ENCODE data around the gene BTRC. TPM values are rescaled to one million over a fixed set of nuclear protein-coding genes. Genes with fewer than 3 reads are reported as not detected.
"Not testable (repeated sequence)": the region's sequence is repeated elsewhere in the genome, so short reads cannot be mapped to it uniquely, and the experiment has no call there.

Gene BTRC
- polyA plus RNA-seq, 3 donors from 2014 or later: 3.7 to 9.0 (median 7.4) TPM

DNA sequence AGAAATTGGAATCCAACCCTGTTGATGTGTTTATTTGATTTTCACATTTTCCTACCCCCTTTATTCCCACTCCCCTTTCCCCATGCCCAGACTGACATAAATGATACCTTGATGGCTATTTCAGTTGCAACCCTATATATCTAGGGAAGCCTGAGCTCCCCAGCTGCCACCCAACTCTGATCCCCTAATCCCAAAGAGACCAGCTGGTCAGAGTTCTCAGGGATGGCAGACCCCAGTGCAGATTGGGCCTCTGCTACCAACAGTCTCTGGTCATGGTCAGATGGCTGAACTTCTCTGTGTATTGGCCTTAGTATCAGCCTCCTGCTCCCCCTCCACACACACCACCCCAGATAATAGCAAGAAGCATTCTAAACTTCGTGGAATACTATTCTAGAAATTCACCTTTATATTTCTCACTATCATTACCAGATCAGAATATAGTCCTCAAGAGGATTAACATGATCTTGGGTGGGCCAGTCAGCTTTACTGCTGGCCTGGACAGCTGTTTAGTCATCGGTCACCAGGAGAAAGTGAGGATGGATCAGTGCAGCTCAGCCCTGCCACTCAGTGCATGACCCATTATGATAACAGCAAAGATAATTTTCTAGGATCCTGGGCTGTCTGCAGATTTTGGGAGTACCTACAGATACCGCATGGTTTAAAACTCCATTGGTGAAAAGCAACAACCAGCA is 24.5 kb upstream of the BTRC start:
- H3K36me3 Mint-ChIP-seq: no peaks in the 10 kb centered on the region
- peaks cover 2 to 11% (median 7%) of the 10 kb centered on the region in 3 donors for H3K27me3 Mint-ChIP-seq (ENCODE audit: low read depth in 3 of 3)
- no peaks in the 10 kb centered on the region for H3K9me3 Mint-ChIP-seq
- H3K4me1 Mint-ChIP-seq: no peaks in the 10 kb centered on the region
- no peak for DNase-seq
- H3K4me3 Mint-ChIP-seq: no peak overlapping the region
- no peak overlapping the region for H3K27ac Mint-ChIP-seq

DNA sequence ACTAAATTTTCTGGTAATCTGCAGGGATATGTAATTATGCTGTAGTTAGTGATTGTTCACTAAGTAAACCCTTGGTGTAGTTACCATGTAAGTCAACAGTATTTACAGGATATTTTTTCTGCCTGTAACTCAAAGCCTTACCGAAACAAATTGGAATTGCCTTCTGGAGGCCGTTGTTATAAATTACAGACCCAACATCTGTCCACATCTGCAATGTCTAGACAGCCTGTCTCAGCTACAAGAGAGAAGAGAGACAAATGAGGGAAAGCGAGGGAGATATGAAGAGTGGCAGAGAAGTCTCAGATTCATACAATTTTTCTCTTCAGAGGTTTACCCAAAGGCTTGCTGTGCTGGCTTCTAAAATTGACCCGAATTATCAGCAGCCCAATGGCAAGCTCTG is 23.7 kb upstream of the BTRC start:
- no peak for DNase-seq
- Mint-ChIP-seq H3K27me3 (ENCODE audit: low read depth in 3 of 3) (peaks cover 2 to 10% (median 3%) of the 10 kb centered on the region in 3 donors), H3K36me3 (no peaks in the 10 kb centered on the region), H3K4me1 (no peaks in the 10 kb centered on the region), H3K27ac (no peak overlapping the region), H3K9me3 (no peaks in the 10 kb centered on the region), H3K4me3 (no peak overlapping the region)

DNA sequence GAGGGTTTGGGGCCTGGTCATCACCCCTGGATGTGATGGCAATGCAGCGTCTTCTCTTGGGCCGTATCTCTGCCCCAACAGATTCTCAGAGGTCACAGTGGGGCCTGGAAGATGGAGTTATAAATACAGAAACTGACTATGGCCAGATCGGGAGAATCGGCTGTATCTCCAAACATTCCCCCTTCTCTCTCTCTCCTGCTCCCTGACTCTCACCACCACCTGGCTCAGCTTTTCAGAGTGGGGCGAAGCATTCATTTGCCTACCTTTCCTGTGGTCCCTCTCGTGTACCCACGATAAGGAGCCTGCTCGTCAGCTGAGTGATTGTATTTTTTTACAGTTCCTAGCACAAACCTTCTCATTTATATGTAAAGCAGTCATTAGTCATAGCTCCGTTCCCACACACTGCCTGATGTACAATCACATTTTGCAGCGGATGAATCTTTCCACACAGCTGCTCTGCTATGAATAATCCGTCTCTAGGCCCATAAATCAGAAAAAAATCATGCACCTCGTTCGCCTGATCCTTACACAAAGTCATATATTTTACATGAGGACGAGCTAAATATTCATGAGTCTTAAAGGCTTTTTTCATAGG is 23.2 kb upstream of the BTRC start:
- no peak overlapping the region for H3K4me3 Mint-ChIP-seq
- H3K27me3 Mint-ChIP-seq (ENCODE audit: low read depth in 3 of 3): peaks cover 2 to 8% (median 3%) of the 10 kb centered on the region in 3 donors
- H3K27ac Mint-ChIP-seq: no peak overlapping the region
- H3K36me3 Mint-ChIP-seq: no peaks in the 10 kb centered on the region
- no peaks in the 10 kb centered on the region for H3K4me1 Mint-ChIP-seq
- no peaks in the 10 kb centered on the region for H3K9me3 Mint-ChIP-seq
- no peak for DNase-seq

DNA sequence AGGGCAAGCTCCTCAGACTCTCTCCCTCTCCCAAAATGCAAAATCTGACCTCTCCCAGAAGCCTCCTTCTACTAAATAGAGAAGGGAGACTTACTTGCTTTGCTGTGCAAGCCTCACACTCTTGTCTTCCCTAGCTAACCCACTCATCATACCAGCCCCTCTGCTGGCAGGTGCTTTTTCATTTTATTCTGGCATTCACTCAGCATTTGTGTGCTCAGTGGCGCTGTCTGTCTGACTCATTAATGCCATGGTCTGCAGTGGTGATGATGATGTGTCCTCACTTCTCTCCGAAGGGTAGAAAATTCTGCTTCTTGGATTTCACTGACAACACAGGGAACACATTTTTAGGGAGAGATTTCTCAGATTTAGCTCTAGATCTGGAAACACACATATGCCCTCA is 22.0 kb upstream of the BTRC start:
- Mint-ChIP-seq H3K4me1 (no peaks in the 10 kb centered on the region), H3K9me3 (no peaks in the 10 kb centered on the region), H3K4me3 (no peak overlapping the region), H3K27me3 (ENCODE audit: low read depth in 3 of 3) (peaks cover 3 to 4% (median 3%) of the 10 kb centered on the region in 3 donors), H3K36me3 (no peaks in the 10 kb centered on the region), H3K27ac (no peak overlapping the region)
- no peak for DNase-seq

DNA sequence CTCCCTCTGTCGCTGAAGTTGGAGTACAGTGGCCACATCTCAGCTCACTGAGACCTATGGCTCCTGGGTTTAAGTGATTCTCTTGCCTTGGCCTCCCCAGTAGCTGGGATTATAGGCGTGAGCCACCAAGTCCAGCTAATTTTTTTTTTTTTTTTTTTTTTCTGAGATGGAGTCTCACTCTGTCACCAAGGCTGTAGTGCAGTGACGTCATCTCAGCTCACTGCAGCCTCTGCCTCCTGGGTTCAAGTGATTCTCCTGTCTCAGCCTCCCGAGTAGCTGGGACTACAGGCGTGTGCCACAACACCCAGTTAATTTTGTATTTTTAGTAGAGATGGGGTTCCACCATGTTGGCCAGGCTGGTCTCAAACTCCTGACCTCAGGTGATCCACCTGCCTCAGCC is 19.7 kb upstream of the BTRC start:
- DNase-seq; H3K27me3 Mint-ChIP-seq (ENCODE audit: low read depth in 3 of 3): not testable (repeated sequence)

DNA sequence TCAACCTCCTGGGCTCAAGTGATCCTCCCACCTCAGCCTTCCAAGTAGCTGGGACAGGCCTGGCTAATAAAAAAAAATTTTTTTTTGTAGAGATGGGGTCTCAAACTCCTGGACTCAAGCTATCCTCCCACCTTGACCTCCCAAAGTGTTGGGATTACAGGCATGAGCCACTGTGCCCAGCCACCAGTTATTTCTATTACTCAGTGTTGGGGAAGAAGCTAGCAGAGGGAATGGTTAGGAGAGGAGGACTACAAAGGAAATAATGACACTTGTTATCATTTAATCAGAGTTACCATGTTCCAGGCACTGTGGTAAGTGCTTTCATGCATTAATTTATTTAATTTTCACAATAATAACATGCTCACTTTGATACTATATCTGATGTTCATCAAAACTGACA is 17.6 kb upstream of the BTRC start:
- H3K9me3 Mint-ChIP-seq: no peaks in the 10 kb centered on the region
- peaks cover 2 to 5% (median 4%) of the 10 kb centered on the region in 3 donors for H3K27me3 Mint-ChIP-seq (ENCODE audit: low read depth in 3 of 3)
- H3K4me1 Mint-ChIP-seq: no peaks in the 10 kb centered on the region
- H3K36me3 Mint-ChIP-seq: no peaks in the 10 kb centered on the region
- no peak overlapping the region for H3K27ac Mint-ChIP-seq
- DNase-seq: no peak
- H3K4me3 Mint-ChIP-seq: no peak overlapping the region

More for the DNA sequence above, 19.7 kb upstream of the BTRC start:
- H3K36me3 Mint-ChIP-seq, H3K4me1 Mint-ChIP-seq, H3K27ac Mint-ChIP-seq, H3K9me3 Mint-ChIP-seq, H3K4me3 Mint-ChIP-seq: not testable (repeated sequence)

DNA sequence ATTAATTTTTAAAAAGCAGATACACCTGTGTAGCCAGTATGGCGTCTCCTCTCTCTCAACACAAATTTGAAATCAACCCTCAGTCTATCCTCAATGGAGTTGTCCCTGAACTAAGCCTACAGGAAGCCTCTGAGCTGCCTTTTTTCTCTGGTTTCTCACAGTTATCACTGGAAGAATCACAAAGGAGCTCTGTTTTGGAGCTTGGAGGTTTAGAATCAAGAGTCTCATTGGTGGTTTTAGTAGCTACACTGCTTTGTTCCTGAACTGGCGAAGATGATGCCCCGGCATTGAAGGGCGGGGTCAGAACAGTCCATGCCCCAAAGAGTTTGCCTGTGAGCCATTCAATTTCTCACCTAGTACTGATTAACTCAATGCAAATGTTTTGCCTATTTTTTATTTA is 16.1 kb upstream of the BTRC start:
- no peak for DNase-seq
- H3K36me3 Mint-ChIP-seq: no peaks in the 10 kb centered on the region
- H3K27me3 Mint-ChIP-seq (ENCODE audit: low read depth in 3 of 3): peaks cover 5 to 6% (median 5%) of the 10 kb centered on the region in 3 donors
- no peaks in the 10 kb centered on the region for H3K4me1 Mint-ChIP-seq
- no peaks in the 10 kb centered on the region for H3K9me3 Mint-ChIP-seq
- H3K4me3 Mint-ChIP-seq: no peak overlapping the region
- H3K27ac Mint-ChIP-seq: no peak overlapping the region

DNA sequence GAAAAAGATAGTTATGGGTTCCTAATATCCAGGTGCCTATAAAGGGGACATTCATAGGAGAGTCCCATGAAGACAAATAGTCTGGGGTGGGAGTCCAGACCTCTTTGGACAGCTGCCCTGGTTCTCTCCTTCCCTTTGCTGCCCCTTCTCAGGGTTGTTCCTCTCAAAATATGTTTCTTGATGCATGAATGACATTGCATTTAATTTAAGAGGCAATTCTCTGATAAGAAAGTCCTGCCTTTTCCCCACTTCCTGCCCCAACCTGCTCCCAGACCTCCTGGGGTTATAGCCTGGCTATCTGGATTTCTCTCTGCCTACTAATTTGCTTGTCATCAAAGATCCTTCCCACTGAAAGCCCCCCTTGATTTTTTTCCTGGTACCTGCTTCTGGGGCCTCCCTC is 12.5 kb upstream of the BTRC start:
- Mint-ChIP-seq H3K4me3 (no peak overlapping the region), H3K36me3 (no peaks in the 10 kb centered on the region), H3K27ac (no peak overlapping the region), H3K9me3 (no peaks in the 10 kb centered on the region), H3K27me3 (ENCODE audit: low read depth in 3 of 3) (peaks cover 4 to 7% (median 6%) of the 10 kb centered on the region in 3 donors), H3K4me1 (no peaks in the 10 kb centered on the region)
- no peak for DNase-seq

DNA sequence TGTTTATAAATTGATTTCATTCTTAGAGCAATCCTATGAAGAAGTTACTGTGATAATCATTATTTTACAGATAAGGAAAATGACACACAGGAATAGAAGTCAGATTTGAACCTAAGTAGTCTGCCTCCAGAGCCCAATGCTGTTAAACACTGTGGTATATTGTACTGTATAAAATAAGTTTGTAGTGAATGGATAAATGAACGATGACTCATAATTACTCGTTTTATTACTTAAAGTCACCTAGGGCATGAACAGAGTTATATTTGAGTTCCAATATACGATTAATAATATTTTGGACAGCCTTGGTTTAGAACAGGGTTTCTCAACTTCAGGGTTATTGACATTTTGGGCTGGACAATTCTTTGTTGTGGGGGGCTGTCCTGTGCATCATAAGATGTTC is 7.8 kb upstream of the BTRC start:
- Mint-ChIP-seq H3K27me3 (ENCODE audit: low read depth in 3 of 3) (peaks cover 0 to 9% (median 2%) of the 10 kb centered on the region in 3 donors), H3K4me3 (no peak overlapping the region), H3K27ac (no peak overlapping the region), H3K4me1 (no peaks in the 10 kb centered on the region), H3K36me3 (no peaks in the 10 kb centered on the region), H3K9me3 (no peaks in the 10 kb centered on the region)
- no peak for DNase-seq

DNA sequence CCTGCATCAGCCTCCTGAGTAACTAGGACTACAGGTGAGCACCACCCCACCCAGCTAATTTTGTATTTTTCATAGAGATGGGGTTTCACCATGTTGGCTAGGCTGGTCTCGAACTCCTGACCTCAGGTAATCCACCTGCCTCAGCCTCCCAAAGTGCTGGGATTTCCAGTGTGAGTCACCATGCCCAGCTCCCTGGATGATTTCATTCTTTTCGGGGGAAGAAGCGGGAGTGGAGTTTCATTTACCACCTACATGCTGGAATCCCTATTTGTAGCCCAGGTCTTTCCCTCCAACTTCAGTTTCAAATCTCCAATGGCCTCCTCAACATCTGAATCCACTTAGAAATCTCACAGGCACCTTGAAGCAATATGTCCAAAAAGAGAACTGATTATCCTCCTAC is 2.9 kb upstream of the BTRC start:
- Mint-ChIP-seq H3K4me1 (peaks cover 18 to 26% of the 10 kb centered on the region in 2 donors), H3K4me3 (no peak overlapping the region)

DNA sequence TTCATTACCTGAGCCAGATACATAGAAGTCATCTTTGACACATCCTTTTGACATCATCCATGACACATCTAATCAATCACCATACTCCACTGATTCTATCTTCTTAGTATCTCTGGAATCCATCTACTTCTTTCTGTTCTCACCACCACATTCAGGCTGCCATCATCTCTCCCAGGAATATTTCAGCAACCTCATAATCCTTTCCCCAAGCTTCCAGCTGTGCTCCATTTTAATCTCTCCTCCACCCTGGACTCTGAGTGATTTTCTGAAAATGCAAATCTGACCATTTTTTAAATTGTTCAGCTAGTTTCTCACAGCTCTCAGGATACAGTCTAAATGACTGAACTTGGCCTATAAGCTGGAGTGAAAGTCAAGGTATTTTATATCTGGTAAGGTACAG is 2.5 kb upstream of the BTRC start:
- Mint-ChIP-seq H3K27me3 (ENCODE audit: low read depth in 3 of 3) (peaks cover 8 to 15% (median 12%) of the 10 kb centered on the region in 3 donors), H3K9me3 (peaks cover 0 to 4% (median 0%) of the 10 kb centered on the region in 6 donors), H3K4me3 (no peak overlapping the region), H3K4me1 (peaks cover 18 to 29% of the 10 kb centered on the region in 2 donors), H3K36me3 (peaks cover 0 to 2% (median 0%) of the 10 kb centered on the region in 3 donors), H3K27ac (no peak overlapping the region)
- DNase-seq: no peak

More for the DNA sequence above, 2.9 kb upstream of the BTRC start:
- H3K27ac Mint-ChIP-seq: no peak overlapping the region
- DNase-seq: no peak
- peaks cover 0 to 4% (median 0%) of the 10 kb centered on the region in 6 donors for H3K9me3 Mint-ChIP-seq
- no peaks in the 10 kb centered on the region for H3K36me3 Mint-ChIP-seq
- H3K27me3 Mint-ChIP-seq (ENCODE audit: low read depth in 3 of 3): peaks cover 8 to 15% (median 12%) of the 10 kb centered on the region in 3 donors

DNA sequence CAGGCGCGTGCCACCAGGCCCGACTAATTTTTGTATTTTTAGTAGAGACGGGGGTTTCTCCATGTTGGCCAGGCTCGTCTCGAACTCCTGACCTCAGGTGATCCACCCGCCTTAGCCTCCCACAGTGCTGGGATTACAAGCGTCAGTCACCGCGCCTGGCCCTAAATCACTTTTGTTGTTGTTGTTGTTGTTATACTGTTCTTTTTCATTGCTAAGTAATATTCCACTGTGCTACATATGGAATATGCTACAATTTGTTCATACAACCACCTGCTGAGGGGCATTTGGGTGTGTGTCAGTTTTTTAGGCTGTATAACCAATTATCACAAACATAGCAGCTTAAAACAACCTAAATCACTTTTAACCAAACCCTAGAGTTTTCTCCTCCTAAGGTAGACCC is 1.1 kb upstream of the BTRC start:
- peaks cover 8 to 15% (median 12%) of the 10 kb centered on the region in 3 donors for H3K27me3 Mint-ChIP-seq (ENCODE audit: low read depth in 3 of 3)
- not testable (repeated sequence) for H3K27ac Mint-ChIP-seq, H3K36me3 Mint-ChIP-seq, H3K9me3 Mint-ChIP-seq, DNase-seq
- peaks cover 18 to 31% of the 10 kb centered on the region in 2 donors for H3K4me1 Mint-ChIP-seq
- H3K4me3 Mint-ChIP-seq: peak overlapping the region in 2 of 5 donors; percentile 96 to 97

DNA sequence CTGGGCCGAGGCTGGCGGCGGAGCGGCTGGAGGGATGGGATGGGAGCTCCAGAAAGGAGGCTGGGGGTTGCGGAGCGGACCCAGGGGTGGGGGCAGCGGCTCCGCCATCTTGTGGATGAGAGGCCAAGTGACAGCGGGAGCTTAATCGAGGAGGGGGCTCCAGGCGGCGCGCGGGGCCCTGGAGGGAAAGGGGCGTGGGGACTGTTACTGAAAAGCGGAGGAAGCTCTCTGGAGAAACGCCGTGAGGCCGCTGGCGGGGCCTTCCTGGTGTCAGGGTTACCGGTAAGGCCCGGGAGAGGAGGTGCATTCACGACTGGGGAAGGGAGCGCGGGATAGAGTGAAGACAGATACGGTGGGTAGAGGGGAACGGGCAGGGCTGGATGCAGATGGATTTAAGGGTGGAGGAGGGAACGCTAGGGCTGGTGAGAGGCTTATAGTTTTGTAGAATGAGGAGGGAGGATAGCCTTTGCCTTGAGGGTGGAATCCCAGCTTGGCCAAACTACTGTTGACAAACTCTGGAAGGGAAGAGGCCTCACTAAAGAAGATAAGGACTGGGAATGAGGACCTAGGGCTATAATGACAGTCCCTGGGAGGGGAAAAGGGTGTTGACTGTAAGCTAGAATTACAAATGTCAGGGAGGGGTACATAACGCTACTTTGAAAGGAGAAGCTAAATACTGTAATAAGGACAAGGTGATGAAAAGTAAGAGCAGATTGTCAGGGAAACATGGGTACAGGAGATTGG is 535 bp downstream of the BTRC start:
- Mint-ChIP-seq H3K4me3 (peak overlapping the region; percentile 96 to 97 (median 97)), H3K9me3 (peaks cover 0 to 4% (median 0%) of the 10 kb centered on the region in 6 donors), H3K4me1 (peaks cover 18 to 31% of the 10 kb centered on the region in 2 donors), H3K36me3 (peaks cover 0 to 4% (median 0%) of the 10 kb centered on the region in 3 donors), H3K27ac (peak overlapping the region; percentile 55 to 97 (median 91)), H3K27me3 (ENCODE audit: low read depth in 3 of 3) (peaks cover 8 to 13% (median 12%) of the 10 kb centered on the region in 3 donors)
- no peak for DNase-seq

All from immature natural killer cell (primary cell).